Astrocyte (in vitro differentiated cells and primary cell): ENCODE measurements around the gene IMPDH1. TPM values are rescaled to one million over a fixed set of nuclear protein-coding genes. Genes with fewer than 3 reads are reported as not detected.

Experiments used
- DNase-seq: peaks from one replicate; pipeline ENCODE4 v3.0.0-alpha.2; 2010; ENCODE audit warnings: low read depth
- FAIRE-seq: peaks from 2 replicates; lab custom pipeline; 2011; peaks lifted over from hg19 to GRCh38; lab: Jason Lieb, UNC
- H2AFZ ChIP-seq: 2 replicates; pipeline ENCODE4 v1.6.0; 2012; ENCODE audit warnings: low read depth, low read length, inconsistent platforms
- H3K27ac ChIP-seq: 2 replicates; pipeline ENCODE4 v1.5.1; 2011; ENCODE audit warnings: low read depth, low read length, inconsistent platforms
- H3K27me3 ChIP-seq: 2 replicates; pipeline ENCODE4 v1.6.0; 2011; ENCODE audit warnings: low read length, inconsistent platforms; ENCODE audit not compliant: insufficient read depth
- H3K36me3 ChIP-seq: 2 replicates; pipeline ENCODE4 v1.5.1; 2011; ENCODE audit warnings: low read length, inconsistent platforms; ENCODE audit not compliant: insufficient read depth
- H3K4me1 ChIP-seq: 2 replicates; pipeline ENCODE4 v1.5.1; 2011; ENCODE audit warnings: low read length, inconsistent platforms; ENCODE audit not compliant: insufficient read depth
- H3K4me2 ChIP-seq: 2 replicates; pipeline ENCODE4 v1.6.0; 2012; ENCODE audit warnings: low read length, inconsistent platforms
- H3K4me3 ChIP-seq: 2 replicates; pipeline ENCODE4 v1.5.1; 2011; ENCODE audit warnings: low read depth, mild to moderate bottlenecking, low read length, inconsistent platforms; ENCODE audit not compliant: insufficient read depth
- H3K79me2 ChIP-seq: 2 replicates; pipeline ENCODE4 v1.6.0; 2012; ENCODE audit warnings: mild to moderate bottlenecking, low read length, inconsistent platforms; ENCODE audit not compliant: insufficient read depth
- H3K9ac ChIP-seq: 2 replicates; pipeline ENCODE4 v1.6.0; 2012; ENCODE audit warnings: mild to moderate bottlenecking, low read length, inconsistent platforms
- H3K9me3 ChIP-seq: 2 replicates; pipeline ENCODE4 v1.5.1; 2012; ENCODE audit warnings: low read depth, mild to moderate bottlenecking, low read length, inconsistent platforms; ENCODE audit not compliant: insufficient read depth
- H4K20me1 ChIP-seq: 2 replicates; pipeline ENCODE4 v1.6.0; 2012; ENCODE audit warnings: low read length, inconsistent platforms; ENCODE audit not compliant: insufficient read depth
- H3K27ac Mint-ChIP-seq: one replicate; pipeline ENCODE4 v1.8.0; 2021; ENCODE audit warnings: mild to moderate bottlenecking, mixed read lengths; ENCODE audit not compliant: unreplicated experiment
- H3K27me3 Mint-ChIP-seq: one replicate; pipeline ENCODE4 v1.8.0; 2021; ENCODE audit warnings: low read depth, mixed read lengths; ENCODE audit not compliant: unreplicated experiment
- H3K36me3 Mint-ChIP-seq: one replicate; pipeline ENCODE4 v1.8.0; 2021; ENCODE audit warnings: low read depth, mixed read lengths; ENCODE audit not compliant: unreplicated experiment
- H3K4me1 Mint-ChIP-seq: one replicate; pipeline ENCODE4 v1.8.0; 2021; ENCODE audit warnings: low read depth, mixed read lengths; ENCODE audit not compliant: unreplicated experiment
- H3K4me3 Mint-ChIP-seq: one replicate; pipeline ENCODE4 v1.8.0; 2021; ENCODE audit warnings: mild to moderate bottlenecking, moderate library complexity, mixed read lengths; ENCODE audit not compliant: unreplicated experiment
- H3K9me3 Mint-ChIP-seq: one replicate; pipeline ENCODE4 v1.8.0; 2021; ENCODE audit warnings: mild to moderate bottlenecking, mixed read lengths; ENCODE audit not compliant: unreplicated experiment
- CTCF ChIP-seq: IDR thresholded peaks from 2 replicates; pipeline ENCODE4 v1.5.1; 2011; ENCODE audit warnings: low read depth, mild to moderate bottlenecking, inconsistent platforms, low read length, moderate library complexity; ENCODE audit not compliant: insufficient read depth
- EZH2 ChIP-seq: IDR thresholded peaks from 2 replicates; pipeline ENCODE4 v1.6.1; 2012; ENCODE audit warnings: mild to moderate bottlenecking, low read length, inconsistent platforms; ENCODE audit not compliant: insufficient read depth
- total RNA-seq: library from RNA; stranded (reverse); gene quantifications from 2 replicates; pipeline ENCODE4 v1.2.1, GENCODE V29; 2021

IMPDH1 gene
- total RNA-seq, 1 donor from 2014 or later: 43.9 TPM

DNA sequence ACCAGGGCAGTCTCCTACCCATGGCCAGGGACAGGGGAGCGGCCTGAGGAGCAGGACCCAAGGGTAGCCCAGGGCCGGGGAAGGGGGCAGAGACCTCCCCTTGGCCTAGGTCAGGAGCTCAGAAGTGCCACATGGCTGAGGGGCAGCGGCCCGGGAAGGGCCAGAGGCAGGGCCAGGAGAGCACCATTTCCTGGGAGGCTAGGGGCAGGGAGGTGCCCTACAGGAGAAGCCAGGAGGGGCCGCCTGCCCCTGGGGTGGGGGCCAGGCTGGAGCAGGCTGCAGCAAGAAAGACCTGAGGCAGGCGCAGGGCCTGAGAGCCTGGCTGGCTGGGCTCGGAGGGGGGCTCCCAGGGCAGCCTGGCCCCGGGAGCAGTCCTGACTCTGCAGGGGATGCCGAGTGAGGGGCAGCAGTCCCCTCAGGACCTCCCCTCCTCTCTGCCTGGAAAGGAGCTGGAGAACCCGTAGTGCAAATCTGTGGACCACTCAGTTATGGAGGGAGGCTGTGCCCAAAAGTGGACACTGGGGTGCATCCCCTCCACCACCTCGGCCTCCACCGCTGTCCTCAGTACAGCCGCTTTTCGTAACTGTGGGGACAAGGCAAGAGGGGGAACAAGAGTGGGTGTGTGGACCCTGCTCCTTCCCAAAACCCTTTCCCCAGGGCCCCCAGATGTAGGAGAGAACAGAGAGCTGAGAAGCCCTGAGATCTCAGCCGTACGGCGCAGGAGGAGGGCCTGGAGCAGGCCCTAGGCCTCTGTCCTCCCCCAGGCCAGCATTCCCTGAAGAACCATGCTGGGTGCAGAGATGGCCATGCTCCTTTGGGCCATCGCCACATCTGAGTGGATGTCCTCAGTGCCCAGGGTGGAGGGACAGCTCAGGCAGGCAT lies 17.1 kb downstream of the IMPDH1 start:
- H3K9me3 ChIP-seq: no peaks in the 10 kb centered on the region
- peaks cover 5% of the 10 kb centered on the region for H3K27me3 ChIP-seq
- no peak for FAIRE-seq
- peaks cover 8% of the 10 kb centered on the region for H3K36me3 Mint-ChIP-seq
- no peak overlapping the region for H3K9ac ChIP-seq
- no peak for TF ChIP-seq CTCF
- no peak for TF ChIP-seq EZH2
- H4K20me1 ChIP-seq: peaks cover 11% of the 10 kb centered on the region
- H3K4me3 Mint-ChIP-seq: no peak overlapping the region
- no peaks in the 10 kb centered on the region for H3K4me1 ChIP-seq
- H3K27ac ChIP-seq: no peak overlapping the region
- no peak overlapping the region for H3K4me3 ChIP-seq
- no peaks in the 10 kb centered on the region for H3K79me2 ChIP-seq
- H3K4me2 ChIP-seq: no peak overlapping the region
- H3K36me3 ChIP-seq: peaks cover 12% of the 10 kb centered on the region
- H3K9me3 Mint-ChIP-seq: no peaks in the 10 kb centered on the region
- no peak overlapping the region for H2AFZ ChIP-seq
- H3K27ac Mint-ChIP-seq: no peak overlapping the region
- peaks cover 32% of the 10 kb centered on the region for H3K27me3 Mint-ChIP-seq
- DNase-seq: no peak
- no peaks in the 10 kb centered on the region for H3K4me1 Mint-ChIP-seq

DNA sequence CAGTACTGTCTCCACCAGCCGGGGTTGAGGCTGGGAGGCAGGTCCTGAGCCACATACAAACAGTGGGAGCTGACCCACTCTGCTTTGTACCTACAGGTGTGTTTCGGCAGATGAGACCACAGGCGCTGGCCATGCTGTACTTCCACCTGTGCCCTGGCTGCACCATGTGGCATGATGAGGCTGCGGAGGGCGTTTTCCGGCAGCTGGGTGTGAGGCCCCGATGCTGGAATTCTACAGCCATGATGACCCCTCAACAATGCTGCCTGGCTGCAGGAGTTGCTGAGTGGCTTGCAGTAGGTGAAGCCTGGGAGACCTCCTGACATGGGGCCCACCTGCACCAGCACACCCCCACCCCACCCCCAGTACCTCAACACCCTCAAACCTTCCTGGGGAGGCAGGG lies 18.0 kb downstream of the IMPDH1 start:
- peaks cover 40% of the 10 kb centered on the region for H3K27me3 Mint-ChIP-seq
- TF ChIP-seq CTCF (no peak), EZH2 (no peak)
- peaks cover 4% of the 10 kb centered on the region for H3K36me3 Mint-ChIP-seq
- Histone ChIP-seq H4K20me1 (peaks cover 4% of the 10 kb centered on the region), H2AFZ (no peak overlapping the region), H3K9me3 (no peaks in the 10 kb centered on the region), H3K4me2 (no peak overlapping the region), H3K36me3 (peaks cover 3% of the 10 kb centered on the region), H3K4me1 (no peaks in the 10 kb centered on the region), H3K27ac (no peak overlapping the region), H3K9ac (no peak overlapping the region), H3K79me2 (no peaks in the 10 kb centered on the region), H3K27me3 (peaks cover 5% of the 10 kb centered on the region), H3K4me3 (no peak overlapping the region)
- H3K4me3 Mint-ChIP-seq: no peak overlapping the region
- no peaks in the 10 kb centered on the region for H3K4me1 Mint-ChIP-seq
- H3K27ac Mint-ChIP-seq: no peak overlapping the region
- FAIRE-seq: no peak
- no peaks in the 10 kb centered on the region for H3K9me3 Mint-ChIP-seq
- no peak for DNase-seq
